Hematopoietic multipotent progenitor cell treated with erythropoietin and hydrocortisone succinate and interleukin-3 and kit ligand, for 17 days (in vitro differentiated cells): ENCODE data around the gene CMIP.

Experiments
- DNase-seq: peaks from one replicate; pipeline ENCODE4 v3.0.0-alpha.2; 2015; ENCODE audit warnings: low spot score

The CMIP gene

DNA sequence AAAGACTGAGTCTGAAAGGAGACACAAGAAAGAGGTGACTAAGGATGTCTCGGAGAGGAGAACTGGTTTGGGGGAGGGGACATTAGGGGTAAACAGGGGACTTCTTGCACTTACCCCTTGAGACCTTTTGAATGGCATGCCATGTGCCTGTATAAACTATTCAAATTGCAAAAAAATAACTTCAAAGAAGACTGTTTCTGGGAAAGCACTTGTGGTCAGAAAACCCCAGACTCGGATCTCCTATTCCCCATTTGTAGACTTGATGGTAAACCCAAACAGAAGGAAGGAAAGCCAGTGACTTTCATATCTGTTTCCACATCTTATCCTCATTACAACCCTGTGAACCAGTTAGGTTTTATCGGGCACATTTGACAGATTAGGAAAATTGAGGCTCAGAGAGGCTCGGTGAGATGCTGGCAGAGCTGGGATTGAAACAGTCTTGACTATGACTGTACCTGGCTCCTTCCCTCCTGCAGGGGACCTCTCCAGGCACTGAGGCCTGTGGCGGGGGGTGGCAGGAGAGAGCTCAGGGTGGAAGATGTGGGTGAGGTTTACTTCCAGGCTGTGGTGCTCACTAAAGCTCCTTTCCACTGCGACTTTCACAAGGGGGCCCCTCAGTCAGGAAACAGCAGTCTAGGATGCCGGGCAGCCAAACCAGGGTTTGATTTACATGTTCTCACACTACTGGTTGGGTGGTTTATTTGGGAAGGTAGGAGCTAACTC is 304.0 kb downstream of the CMIP start:
- no peak for DNase-seq

DNA sequence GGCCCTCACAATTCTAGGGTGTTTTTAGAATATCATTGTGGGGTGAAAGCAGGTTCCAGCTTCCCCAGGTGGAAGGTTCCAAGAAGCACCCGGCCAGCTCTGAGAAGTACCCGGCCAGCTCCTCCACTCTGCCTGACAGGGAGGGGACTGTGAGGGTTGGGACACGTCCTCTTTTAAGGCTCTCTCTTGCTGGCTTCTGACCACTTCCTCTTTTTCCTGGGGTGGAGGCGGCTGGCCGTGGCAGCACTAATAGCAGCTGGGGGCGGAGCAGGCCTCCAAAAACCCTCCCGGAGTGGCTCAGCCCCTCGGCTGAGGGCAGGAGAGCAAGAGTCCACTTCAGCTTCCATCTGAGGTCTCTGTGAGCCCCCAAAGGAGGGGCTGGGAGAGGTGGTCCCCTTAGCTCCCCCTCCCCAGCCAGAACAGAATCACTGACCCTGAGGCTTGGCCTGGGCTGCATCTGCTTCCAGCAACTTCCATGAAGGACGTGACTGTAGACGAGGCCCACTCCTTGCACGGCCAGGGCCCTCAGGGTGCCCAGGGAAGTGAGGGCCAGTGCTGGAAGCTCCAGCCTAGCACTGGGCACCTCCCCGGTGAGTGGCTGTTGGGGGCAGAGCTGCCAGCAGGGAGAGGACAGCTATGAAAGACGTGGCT is 307.7 kb downstream of the CMIP start:
- no peak for DNase-seq

DNA sequence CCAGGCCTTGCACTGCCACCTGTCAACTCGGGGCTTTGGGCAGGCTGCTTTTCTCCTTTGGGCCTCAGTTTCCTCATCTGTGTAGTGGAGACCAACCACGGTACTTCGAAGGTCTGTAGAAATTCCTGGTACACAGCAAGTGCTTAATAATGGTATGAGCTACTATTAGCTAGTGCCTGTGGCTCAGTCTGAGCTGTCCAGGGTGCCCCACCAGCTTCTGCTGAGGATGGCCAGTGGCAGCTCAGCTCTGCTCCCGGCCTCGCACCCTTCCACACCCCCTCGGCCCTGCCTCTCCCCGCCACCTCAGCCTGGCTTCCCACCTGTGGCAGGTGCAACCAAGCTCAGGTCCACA is 308.2 kb downstream of the CMIP start:
- DNase-seq = no peak

DNA sequence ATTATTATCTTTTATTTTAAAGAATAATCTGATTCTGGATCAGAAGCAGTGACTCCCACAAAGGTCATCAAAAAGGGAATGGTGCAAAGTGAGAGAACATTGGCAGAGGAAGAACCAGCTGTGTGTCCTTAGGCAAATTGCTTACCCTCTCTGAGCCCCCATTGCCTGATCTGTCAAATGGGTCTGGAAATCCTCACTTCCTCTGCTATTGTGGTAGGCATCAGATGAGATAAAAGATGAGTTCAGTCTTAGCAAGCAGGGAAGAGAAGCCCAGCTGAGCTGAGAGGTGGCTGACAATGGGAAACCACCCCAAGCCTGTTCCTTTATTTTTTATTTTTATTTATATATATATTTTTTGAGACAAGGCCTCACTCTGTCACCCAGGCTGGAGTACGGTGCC is 310.2 kb downstream of the CMIP start:
- DNase-seq = no peak

GRCh38 chr16:81755915-81756614 is 311.5 kb downstream of the CMIP start:
- no peak for DNase-seq

DNA sequence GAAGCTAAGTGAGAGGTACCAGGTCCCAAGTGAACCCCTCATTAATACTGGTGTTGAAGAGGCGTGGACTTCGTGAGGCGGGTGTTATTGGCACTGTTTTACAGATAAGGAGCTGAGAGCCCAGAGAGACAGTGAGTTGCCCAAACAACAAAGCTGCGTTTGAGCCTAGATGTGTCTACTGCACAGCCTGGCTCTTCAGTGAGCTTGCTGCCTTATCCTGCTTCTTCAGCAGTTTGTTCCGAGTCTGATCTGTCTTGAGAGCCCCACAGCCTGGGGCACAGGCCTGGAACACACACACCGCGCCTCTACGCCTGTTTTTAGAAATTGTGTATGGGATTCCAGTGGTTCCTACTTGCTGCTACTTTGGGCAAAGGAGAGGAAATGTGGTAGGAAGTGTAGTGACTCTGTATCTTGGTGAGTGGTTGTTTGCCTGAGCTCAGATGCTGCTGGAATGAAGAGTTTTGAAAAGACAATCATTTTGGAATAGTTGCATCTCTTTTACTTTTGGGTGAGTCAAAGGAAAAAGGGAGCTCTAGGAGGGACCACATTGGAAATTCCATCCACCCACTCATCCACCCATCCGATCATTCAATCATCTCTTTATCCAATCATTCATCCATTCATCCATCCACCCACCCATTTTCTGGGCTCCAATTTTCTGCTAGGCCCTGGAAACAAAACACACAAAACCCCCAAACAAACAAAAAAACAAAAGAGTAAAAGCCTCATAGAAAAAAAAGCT is 312.2 kb downstream of the CMIP start:
- DNase-seq = no peak

- DNase-seq = no peak
These were observed 313.8 kb downstream of the CMIP start for GRCh38 chr16:81758376-81758775.
